Posterior cingulate gyrus (tissue), 11 donors: ENCODE results near the gene HID1.
"Not testable (repeated sequence)": the region's sequence is repeated elsewhere in the genome, so short reads cannot be mapped to it uniquely, and the experiment has no call there.

Experiments used
- DNase-seq, 10 donors: peaks; one replicate each; pipeline versions ENCODE4 v3.0.0 to v3.0.0-alpha.2; 2020 to 2021; ENCODE audit warnings: mixed read lengths in 3 of 10
- intact Hi-C: fragments of 100-400 bp; cut with DNase I; formaldehyde crosslinking; loops from one replicate; pipeline ENCODE4 v1.15.1; 2023

HID1 gene

GRCh38 chr17:74916136-74916850, 56.3 kb downstream of the HID1 start:
- intact Hi-C loops: no loop called here
- peak in 1 of 10 donors; percentile 34 for DNase-seq

GRCh38 chr17:74911423-74911822, 61.1 kb downstream of the HID1 start:
- intact Hi-C loops, DNase-seq: not testable (repeated sequence)

DNA sequence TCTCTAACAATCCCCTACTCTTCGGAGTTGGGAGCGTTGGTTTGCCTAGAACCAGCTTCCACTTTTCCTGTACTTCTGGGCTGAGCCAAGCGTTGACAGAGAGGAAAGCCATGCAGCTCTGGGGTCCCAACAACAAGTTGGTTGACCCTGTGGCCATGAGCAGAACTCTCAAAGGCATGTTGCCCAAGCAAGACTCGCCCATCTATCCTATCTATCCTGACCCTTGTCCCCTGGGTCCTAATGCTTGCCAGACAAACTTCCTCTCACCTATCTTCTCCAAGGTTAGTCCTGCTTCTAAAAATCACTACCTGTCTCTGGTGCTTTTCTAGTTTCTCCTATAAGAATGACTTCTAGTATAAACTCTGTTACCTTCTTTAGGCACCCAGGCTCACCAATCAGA, 63.5 kb downstream of the HID1 start:
- intact Hi-C loops: not testable (repeated sequence)
- DNase-seq: peak in 1 of 10 donors; percentile 33

DNA sequence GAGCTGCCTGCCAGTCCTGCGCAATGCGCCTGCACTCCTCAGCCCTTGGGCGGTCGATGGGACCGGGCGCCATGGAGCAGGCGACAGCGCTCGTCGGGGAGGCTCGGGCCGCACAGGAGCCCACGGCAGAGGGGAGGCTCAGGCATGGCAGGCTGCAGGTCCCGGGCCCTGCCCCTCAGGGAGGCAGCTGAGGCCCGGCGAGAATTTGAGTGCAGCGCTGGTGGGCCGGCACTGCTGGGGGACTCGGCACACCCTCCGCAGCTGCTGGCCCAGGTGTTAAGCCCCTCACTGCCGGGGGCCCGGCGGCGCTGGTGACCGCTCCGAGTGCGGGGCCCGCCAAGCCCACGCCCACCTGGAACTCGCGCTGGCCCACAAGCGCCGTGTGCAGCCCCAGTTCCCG, 65.5 kb downstream of the HID1 start:
- intact Hi-C loops: no loop called here
- DNase-seq: no peak

- intact Hi-C loops: not testable (repeated sequence)
- DNase-seq: peak in 1 of 10 donors; percentile 8
Observed at GRCh38 chr17:74906214-74906793, 66.3 kb downstream of the HID1 start.

DNA sequence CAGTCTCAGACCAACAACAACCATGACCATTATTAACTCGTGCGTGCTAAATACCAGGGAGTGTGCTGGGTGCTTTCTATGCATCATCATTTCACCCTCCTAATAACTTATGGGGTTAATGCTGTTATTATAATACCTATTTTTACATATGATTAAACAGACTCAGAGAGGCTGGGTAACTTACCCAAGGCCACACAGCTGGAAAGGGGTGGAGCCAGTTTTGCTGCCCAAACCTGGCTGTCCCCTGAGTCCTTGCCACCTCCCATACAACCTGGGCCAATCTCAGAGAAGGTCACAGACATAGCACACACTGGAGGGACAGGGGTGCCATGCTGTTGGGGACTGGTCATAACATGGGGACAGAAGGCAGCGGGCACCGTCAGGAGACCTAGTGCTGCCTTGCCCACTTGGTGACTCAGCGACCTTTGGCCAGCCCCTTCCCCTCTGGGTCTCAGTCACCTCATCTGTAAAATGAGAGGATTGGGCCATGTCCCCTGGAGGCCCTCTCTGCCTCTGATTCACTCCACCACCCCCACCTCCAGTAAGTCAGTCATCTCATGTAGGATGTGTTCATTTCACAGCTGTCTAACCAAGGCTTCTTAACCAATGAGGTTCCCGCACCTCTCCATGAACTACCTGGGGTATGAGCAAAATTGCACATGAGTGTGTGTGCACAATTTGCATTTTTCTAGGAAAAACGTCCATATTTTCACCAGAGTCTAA, 67.7 kb downstream of the HID1 start:
- intact Hi-C loops: no loop called here

GRCh38 chr17:74903671-74904070, 68.9 kb downstream of the HID1 start:
- intact Hi-C loops: no loop called here
- peak in 1 of 10 donors; percentile 23 for DNase-seq

More for the DNA sequence above, 67.7 kb downstream of the HID1 start:
- peak in 1 of 10 donors; percentile 40 for DNase-seq

DNA sequence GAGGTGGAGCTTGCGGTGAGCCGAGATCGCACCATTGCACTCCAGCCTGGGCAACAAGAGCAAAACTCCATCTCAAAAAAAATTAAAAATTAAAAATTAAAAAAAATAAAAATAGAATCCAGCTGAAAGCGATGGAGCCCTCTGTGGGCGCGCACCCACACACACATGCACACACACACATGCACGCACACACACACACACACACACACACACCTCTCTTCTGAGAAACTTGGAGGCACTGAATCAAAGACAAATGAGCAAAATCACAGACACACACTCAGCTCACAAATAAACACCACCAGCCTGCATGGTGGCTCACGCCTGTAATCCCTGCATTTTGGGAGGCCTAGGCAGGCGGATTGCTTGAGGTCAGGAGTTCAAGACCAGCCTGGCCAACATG, 69.5 kb downstream of the HID1 start:
- intact Hi-C loops: no loop called here
- no peak for DNase-seq

DNA sequence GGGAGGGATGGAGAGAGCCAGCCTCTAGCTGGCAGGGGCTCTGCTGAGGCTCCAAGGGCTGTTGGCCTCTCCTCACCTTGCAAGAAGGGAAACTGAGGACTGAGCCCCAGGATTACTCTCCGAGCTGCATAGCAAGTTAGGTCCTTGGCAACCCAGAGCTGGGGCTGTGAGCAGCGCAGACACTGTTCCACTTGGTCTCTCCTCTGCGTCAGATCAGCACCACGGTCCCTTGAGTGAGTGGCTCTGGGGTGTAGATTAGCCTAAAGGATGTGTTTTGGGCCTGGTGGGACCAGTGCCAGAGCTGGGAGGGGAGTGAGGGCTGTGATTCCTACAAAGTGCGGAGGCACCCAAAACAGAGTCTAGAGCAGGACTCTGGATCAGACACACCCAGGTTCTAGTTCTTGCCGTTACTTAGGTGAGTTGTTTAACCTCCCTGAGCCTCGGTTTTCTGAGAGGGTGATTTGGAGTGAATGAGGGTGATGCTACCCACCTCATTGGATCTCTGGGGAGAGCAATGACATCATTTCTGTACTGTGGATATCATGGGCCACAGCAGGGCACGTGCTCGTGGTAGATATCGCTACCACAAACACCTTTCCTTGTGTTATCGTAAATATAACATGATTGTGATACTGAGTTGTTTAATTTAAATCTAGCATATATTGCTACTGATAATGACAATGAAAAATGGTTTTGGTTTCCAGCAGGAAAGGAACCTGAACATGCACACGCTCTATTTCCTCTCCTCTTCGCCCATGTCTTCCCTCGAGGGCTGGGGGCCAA, 71.0 kb downstream of the HID1 start:
- intact Hi-C loops: no loop called here
- DNase-seq: no peak
